Fibroblast of villous mesenchyme (primary cell): Measurements from ENCODE around the gene CDH23. TPM values are rescaled to one million over a fixed set of nuclear protein-coding genes. Genes with fewer than 3 reads are reported as not detected.

Experiments
- DNase-seq: peaks from one replicate; pipeline ENCODE4 v3.0.0-alpha.2; 2010; ENCODE audit warnings: low read depth
- H3K4me3 ChIP-seq: 2 replicates; pipeline ENCODE4 v1.5.1; 2011; ENCODE audit warnings: low read depth, mild to moderate bottlenecking, low read length
- CTCF ChIP-seq: IDR thresholded peaks from 2 replicates; pipeline ENCODE4 v1.5.1; 2012; ENCODE audit warnings: low read depth, mild to moderate bottlenecking, low read length; ENCODE audit not compliant: insufficient read depth
- total RNA-seq: library from RNA; depleted of rRNA; stranded (reverse); fragments of >200 nt; gene quantifications from 2 replicates; pipeline ENCODE4 v1.2.3, GENCODE V29; 2012

Gene CDH23
- total RNA-seq, 1 donor = under 0.01 TPM

GRCh38 chr10:71558991-71559390 lies 162.3 kb downstream of the CDH23 start:
- H3K4me3 ChIP-seq = no peak overlapping the region
- no peak for DNase-seq
- no peak for TF ChIP-seq CTCF

GRCh38 chr10:71561003-71561574 lies 164.4 kb downstream of the CDH23 start:
- H3K4me3 ChIP-seq = no peak overlapping the region
- no peak for DNase-seq

GRCh38 chr10:71562181-71562580 lies 165.5 kb downstream of the CDH23 start:
- no peak for DNase-seq
- no peak overlapping the region for H3K4me3 ChIP-seq
- TF ChIP-seq CTCF = no peak

More at GRCh38 chr10:71561003-71561574, 164.4 kb downstream of the CDH23 start:
- no peak for TF ChIP-seq CTCF

GRCh38 chr10:71562904-71563303 lies 166.2 kb downstream of the CDH23 start:
- DNase-seq = no peak
- H3K4me3 ChIP-seq = no peak overlapping the region
- no peak for TF ChIP-seq CTCF

GRCh38 chr10:71564194-71564820 lies 167.6 kb downstream of the CDH23 start:
- no peak for DNase-seq
- H3K4me3 ChIP-seq = no peak overlapping the region
- TF ChIP-seq CTCF = no peak

- TF ChIP-seq CTCF = no peak
Observed at GRCh38 chr10:71565284-71566000, 168.7 kb downstream of the CDH23 start.

More at GRCh38 chr10:71565284-71566000, 168.7 kb downstream of the CDH23 start:
- DNase-seq = no peak
- no peak overlapping the region for H3K4me3 ChIP-seq
